Eye (tissue), 1 donor: ENCODE data around the gene ZNF182.
"Not testable (repeated sequence)": the region's sequence is repeated elsewhere in the genome, so short reads cannot be mapped to it uniquely, and the experiment has no call there.

Experiments
- DNase-seq: peaks from one replicate; pipeline ENCODE4 v3.0.0-alpha.2; 2015

Gene ZNF182

GRCh38 chrX:48003758-48004457 is at the start of gene ZNF182:
TSS of gene ZNF182 (minus strand) at chrX:48003989. CDS start at chrX:48002609, 1,380 bp downstream.
- peak; percentile 96 for DNase-seq

GRCh38 chrX:48046846-48047245 is 43.1 kb upstream of the ZNF182 start:
- DNase-seq = no peak

- DNase-seq = peak; percentile 11
These were observed 41.9 kb upstream of the ZNF182 start for GRCh38 chrX:48045410-48046311.

- no peak for DNase-seq
These were observed 39.3 kb upstream of the ZNF182 start for GRCh38 chrX:48043056-48043455.

- no peak for DNase-seq
These were observed 32.1 kb upstream of the ZNF182 start for GRCh38 chrX:48035891-48036290.

- not testable (repeated sequence) for DNase-seq
These were observed 26.9 kb upstream of the ZNF182 start for GRCh38 chrX:48030641-48031173.

- DNase-seq = no peak
These were observed 26.4 kb upstream of the ZNF182 start for GRCh38 chrX:48030237-48030636.

- no peak for DNase-seq
These were observed 24.3 kb upstream of the ZNF182 start for GRCh38 chrX:48028091-48028490.

GRCh38 chrX:48027545-48027944 is 23.8 kb upstream of the ZNF182 start:
- peak; percentile 2 for DNase-seq

- peak; percentile 83 for DNase-seq
These were observed 21.8 kb upstream of the ZNF182 start for GRCh38 chrX:48025561-48025960.

GRCh38 chrX:48022738-48023137 is 18.9 kb upstream of the ZNF182 start:
- no peak for DNase-seq

GRCh38 chrX:48022100-48022499 is 18.3 kb upstream of the ZNF182 start:
- DNase-seq = no peak

GRCh38 chrX:48021026-48021900 is 17.5 kb upstream of the ZNF182 start:
- peak; percentile 94 for DNase-seq

- not testable (repeated sequence) for DNase-seq
These were observed 16.7 kb upstream of the ZNF182 start for GRCh38 chrX:48020472-48020871.

- not testable (repeated sequence) for DNase-seq
These were observed 16.1 kb upstream of the ZNF182 start for GRCh38 chrX:48019892-48020291.

GRCh38 chrX:48016583-48017310 is 13.0 kb upstream of the ZNF182 start:
- not testable (repeated sequence) for DNase-seq

- DNase-seq = not testable (repeated sequence)
These were observed 5.7 kb upstream of the ZNF182 start for GRCh38 chrX:48009445-48009960.

- not testable (repeated sequence) for DNase-seq
These were observed 2.9 kb upstream of the ZNF182 start, which contains the start of gene SPACA5 for GRCh38 chrX:48006688-48007087. TSS of gene SPACA5 (plus strand) at chrX:48006988. CDS start at chrX:48007803, 815 bp downstream.

- DNase-seq = no peak
These were observed 427 bp downstream of the ZNF182 start for GRCh38 chrX:48003367-48003757.

GRCh38 chrX:48002929-48003328 is 860 bp downstream of the ZNF182 start:
- DNase-seq = no peak

- no peak for DNase-seq
These were observed 1.5 kb downstream of the ZNF182 start for GRCh38 chrX:48002319-48002718.

GRCh38 chrX:48001260-48001659 is 2.5 kb downstream of the ZNF182 start:
- DNase-seq = no peak
